HCT116 (cell line): ENCODE data around the gene MDH1.

ENCODE experiments used
- ELF1 ChIP-seq: IDR thresholded peaks from 2 replicates; pipeline ENCODE4 v1.6.1; 2012; ENCODE audit warnings: low read depth, borderline replicate concordance
- POLR2A ChIP-seq: IDR thresholded peaks from 2 replicates; pipeline ENCODE4 v1.7.0; 2011; ENCODE audit warnings: borderline replicate concordance; ENCODE audit not compliant: insufficient read depth, insufficient read length; ENCODE audit errors: extremely low read depth

- TF ChIP-seq POLR2A (no peak), ELF1 (no peak)
Observed at GRCh38 chr2:63651861-63652651, 63.3 kb downstream of the MDH1 start.
